HG03108 (cell line): ENCODE data around the gene AMH.
A peak's percentile ranks its signal among the peaks of the same experiment; 100 is the strongest.

Experiments used
- ATAC-seq: cut with Tn5 transposase; IDR thresholded peaks from one replicate; pipeline ENCODE4 v1.9.1; 2021; ENCODE audit warnings: moderate library complexity; ENCODE audit not compliant: unreplicated experiment

Gene AMH

DNA sequence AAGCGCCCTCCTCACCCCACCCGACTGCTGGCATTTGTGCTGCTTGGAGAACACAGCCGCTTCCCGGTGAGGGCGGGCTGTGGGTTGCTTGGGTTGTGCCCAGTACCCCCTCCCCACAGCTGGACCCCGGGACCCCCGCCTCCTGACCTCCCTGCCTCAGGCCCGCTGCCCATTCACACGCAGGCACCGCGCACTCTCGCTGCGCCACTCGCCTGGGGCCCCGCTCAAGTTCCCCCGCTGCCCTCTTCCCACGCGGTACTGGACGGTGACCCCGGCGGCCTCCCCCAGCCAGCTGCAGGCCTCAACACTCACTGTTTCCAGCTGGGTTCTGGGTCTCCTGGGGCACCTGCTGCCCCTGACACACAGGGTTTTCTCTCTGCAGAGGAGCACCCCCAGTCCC, 29.4 kb upstream of the AMH start:
- no peak for ATAC-seq

DNA sequence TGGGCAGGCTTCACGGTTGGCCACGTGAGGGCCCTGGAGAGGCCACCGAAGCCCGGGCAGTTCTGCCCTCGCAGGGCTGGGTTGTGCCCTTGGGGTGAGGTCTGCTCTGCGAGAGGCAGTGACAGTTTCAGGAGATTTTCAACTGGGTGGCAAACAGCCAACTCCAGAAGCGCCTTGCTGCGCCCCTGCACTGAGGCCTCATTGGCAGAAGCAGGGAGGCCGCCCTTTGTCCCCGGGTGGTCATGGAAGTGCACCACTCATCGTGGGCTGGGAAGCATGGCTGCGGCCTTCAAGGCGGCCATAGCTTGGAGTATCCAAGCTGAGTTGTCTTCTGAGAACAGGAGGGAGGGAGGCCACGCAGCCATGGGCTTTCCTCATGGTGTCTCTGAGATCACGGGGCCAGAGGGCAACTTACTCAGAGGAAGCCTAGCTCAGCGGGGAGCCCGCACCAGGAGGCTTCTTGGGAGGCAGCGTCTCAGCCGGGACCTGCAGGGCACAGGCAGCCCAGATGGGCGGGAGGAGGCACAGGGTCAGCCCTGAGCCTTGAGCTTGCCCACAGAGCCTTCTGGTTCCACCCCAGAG, 27.8 kb upstream of the AMH start:
- no peak for ATAC-seq

GRCh38 chr19:2221918-2222317, 27.2 kb upstream of the AMH start:
- no peak for ATAC-seq

DNA sequence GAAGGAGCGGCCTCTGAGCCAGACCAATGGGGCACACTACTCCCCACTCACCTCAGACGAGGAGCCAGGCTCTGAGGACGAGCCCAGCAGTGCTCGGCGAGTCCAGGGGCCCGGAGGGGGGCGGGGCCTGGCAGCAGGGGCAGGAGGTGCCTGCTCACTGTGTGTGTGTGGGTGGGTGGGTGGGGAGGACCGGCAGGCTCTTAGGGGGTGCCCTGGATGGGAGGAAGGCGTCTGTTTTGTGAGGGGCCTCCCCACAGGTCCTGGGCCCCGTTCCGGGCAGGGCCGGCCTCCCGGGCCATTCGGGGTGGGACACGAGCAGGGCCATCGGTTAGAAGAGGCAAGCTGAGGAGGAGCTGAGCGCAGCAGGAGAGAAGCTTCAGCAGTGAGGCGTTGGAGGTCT, 25.7 kb upstream of the AMH start:
- ATAC-seq: no peak

GRCh38 chr19:2223959-2224358, 25.2 kb upstream of the AMH start:
- ATAC-seq: peak; percentile 47

DNA sequence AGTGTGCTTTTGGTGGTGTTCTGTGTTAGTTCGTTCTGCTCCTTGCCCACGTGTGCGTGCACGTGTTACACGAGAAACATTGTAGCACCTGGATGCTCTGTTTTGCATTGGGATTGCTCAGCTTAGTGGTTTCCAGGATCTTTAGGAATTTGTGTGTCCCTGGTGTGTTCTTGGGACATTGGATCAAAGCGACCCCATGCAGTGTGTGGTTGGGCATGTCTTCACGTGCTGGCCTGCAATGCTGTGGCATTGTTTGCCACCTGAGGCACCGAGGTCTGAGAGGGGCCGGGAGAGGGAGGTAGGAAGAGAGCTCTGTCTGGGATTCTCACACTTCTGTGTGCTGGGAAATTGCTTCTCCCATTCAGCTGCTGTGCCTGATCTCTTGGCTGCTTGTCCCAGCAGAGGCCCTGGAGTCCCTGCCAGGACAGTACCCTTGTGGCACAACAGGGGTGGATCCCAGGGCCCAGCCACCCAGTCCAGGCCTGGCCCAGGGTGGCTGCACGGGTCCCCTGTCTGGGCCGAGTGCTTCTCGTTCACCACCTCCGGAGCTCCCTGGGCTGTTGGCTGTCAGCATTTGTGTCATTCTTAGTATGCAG, 24.3 kb upstream of the AMH start:
- no peak for ATAC-seq

- no peak for ATAC-seq
Observed at GRCh38 chr19:2225415-2226050, 23.6 kb upstream of the AMH start.

- ATAC-seq: no peak
Observed at GRCh38 chr19:2226051-2226839, 22.9 kb upstream of the AMH start.

- ATAC-seq: no peak
Observed at GRCh38 chr19:2226840-2227360, 22.2 kb upstream of the AMH start.

DNA sequence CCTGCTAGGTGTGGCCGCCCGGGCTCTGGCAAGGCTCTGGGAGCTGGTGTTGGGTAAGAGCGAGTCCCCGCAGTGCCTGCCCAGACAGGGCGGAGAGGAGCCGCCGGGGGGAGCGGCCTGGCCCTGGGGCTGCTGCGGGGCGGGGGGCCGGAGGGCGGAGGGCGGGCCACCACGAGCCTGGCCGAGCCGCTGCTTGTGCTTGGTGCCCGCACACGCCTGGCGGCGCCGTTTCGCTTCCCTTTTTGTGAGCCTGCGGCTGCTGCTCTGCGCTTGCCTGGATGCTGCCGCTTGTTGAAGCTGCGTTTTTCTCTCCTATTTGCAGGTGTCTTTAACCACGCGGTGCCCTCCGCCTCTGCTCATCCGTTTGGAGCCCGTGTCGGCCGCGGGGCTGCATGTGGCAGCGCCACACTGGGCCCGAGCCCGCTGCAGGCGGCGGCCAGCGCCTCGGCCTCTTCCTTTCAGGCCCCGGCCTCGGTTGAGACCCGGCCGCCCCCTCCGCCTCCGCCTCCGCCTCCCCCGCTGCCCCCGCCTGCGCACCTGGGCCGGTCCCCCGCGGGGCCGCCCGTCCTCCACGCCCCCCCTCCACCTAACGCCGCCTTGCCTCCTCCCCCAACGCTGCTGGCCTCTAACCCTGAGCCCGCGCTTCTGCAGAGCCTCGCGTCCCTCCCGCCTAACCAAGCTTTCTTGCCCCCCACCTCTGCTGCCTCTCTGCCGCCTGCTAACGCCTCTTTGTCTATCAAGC, 21.5 kb upstream of the AMH start:
- no peak for ATAC-seq

GRCh38 chr19:2228157-2229030, 20.7 kb upstream of the AMH start:
- no peak for ATAC-seq

DNA sequence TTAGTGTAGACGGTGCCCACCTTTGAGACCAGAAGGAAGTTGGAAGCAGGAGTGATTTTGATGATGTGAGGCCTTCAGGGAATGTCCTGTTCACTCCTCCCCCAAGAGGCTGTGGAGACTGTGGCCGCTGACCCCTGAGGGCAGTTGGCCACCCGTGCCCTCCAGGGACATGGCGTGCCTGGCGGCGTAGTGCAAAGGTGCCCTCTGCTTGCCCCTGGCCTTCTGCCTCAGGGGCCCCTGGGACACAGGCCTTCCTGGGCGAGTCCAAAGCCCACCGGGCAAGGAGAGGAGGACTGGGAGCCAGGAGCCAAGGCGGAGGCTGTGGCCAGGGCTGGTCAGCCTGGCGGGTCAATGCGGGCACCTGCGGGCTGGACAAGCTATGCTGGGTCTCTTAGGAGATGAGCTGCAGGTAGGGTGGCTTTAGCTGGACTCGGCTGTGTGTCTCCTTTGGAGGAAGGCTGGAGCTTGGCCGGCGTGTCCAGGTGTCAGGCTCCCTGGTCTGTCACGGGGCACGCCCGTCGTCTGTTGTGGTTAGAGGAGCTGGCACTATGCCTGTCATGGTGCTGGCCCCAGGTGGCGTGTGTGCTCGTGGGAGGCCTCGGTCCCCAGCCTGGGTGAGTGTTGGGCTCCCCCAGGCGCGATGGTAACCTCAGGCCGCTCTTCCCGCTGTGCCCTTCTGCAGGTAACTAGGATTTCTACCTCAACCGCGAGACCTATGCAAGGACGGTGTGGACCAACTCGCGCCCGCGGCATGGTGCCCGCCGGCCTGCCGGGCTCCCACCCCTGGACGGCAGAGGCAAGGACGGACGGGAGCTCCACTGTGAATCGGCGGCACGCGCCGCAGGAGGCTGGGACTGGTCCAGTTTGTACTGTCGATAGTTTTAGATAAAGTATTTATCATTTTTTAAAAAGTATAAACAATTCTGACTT, 19.8 kb upstream of the AMH start:
- no peak for ATAC-seq

- no peak for ATAC-seq
Observed at GRCh38 chr19:2230033-2230531, 19.0 kb upstream of the AMH start.

GRCh38 chr19:2230807-2231533, 18.2 kb upstream of the AMH start:
- no peak for ATAC-seq

DNA sequence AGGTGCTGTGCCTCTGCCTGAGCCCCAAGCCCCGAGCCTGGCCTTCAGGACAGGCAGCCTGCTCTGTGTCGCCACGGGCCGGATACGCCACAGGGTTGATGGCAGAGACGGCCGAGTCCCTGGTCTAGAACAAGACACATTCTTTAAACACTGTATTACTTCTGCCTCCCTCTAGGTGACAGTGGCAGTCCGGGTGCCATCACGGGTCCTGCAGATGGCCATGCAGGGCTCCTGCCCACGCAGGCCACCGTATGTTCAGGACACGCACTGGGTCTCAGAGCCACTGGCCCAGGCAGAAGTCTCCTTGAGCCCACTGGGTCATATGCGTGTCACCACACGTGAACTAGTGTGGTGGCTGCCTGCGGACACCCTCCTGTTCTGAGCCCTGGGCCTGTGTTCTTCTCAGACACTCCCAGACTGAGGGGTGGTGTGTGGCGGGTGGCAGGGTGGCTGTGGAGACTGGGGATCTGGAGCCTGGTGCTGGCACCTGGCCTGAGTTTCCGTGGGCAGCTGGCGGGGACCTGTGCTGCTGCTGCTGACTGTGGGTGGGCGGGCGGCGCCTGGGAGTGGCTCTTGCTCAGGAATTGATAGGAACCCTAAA, 17.4 kb upstream of the AMH start:
- ATAC-seq: no peak

DNA sequence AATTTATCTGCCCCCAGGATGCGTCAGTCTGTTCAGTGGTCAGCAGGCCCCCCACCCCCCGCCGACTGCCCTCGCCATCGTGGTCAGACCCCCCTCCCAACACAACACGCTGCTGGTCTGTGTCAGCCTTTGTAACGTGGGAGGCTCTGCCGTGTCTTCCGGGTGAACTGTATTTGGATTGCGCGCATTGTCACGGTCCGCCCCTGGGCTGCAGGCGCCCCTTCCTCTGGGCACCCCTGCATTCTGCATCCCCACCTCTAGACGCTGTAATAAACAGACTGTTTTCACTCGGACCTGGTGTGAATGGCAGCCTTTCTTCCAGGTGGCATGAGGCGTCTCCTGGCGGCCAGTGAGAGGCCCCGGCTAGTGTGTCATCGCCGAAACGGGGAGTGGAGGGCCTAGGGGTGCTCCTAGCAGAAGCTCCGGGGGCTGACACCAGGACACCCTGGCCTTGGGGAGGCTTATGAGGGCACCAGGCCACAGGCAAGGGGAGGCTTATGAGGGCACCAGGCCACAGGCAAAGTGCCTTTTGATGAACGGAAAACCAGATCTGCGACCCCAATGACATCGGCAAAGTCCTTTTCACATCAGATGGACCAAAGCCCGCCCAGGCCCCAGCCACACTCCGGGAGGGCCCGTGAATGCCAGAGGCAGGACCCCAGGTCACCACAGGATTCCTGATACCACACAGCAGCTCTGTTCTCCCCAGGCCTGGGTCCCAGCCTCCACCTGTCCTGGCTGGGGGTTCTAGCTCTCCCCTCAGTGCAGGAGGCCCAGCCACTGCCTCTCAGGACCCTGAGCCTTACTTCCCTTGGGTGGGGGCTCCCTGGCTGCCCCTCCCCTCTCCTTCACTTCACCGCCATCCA, 16.6 kb upstream of the AMH start:
- ATAC-seq: no peak
